Prostate gland (tissue), 2 donors: ENCODE measurements around the gene OSBPL1A.

ENCODE experiments used
- POLR2A ChIP-seq: fragments of 450-650 bp; IDR thresholded peaks from one replicate; pipeline ENCODE4 v1.6.1; 2016; ENCODE audit warnings: antibody characterized with exemption, mild to moderate bottlenecking
- POLR2AphosphoS5 ChIP-seq: sonication (generic); formaldehyde crosslinking; IDR thresholded peaks from one replicate; pipeline ENCODE4 v1.6.1; 2017; ENCODE audit warnings: antibody characterized with exemption
- TF ChIP-seq, protein P1 (sequence below), 4 experiments: fragments of 200-600 bp in 2 of 4; fragments of 450-650 bp in 2 of 4; sonication (generic) in 2 of 4; IDR thresholded peaks; 1 replicate in 3 of 4; 2 replicates in 1 of 4; pipeline ENCODE4 v1.5.1; 2016 to 2019; ENCODE audit warnings: antibody characterized with exemption in 4 of 4, mild to moderate bottlenecking in 2 of 4, moderate library complexity in 2 of 4

DNA sequence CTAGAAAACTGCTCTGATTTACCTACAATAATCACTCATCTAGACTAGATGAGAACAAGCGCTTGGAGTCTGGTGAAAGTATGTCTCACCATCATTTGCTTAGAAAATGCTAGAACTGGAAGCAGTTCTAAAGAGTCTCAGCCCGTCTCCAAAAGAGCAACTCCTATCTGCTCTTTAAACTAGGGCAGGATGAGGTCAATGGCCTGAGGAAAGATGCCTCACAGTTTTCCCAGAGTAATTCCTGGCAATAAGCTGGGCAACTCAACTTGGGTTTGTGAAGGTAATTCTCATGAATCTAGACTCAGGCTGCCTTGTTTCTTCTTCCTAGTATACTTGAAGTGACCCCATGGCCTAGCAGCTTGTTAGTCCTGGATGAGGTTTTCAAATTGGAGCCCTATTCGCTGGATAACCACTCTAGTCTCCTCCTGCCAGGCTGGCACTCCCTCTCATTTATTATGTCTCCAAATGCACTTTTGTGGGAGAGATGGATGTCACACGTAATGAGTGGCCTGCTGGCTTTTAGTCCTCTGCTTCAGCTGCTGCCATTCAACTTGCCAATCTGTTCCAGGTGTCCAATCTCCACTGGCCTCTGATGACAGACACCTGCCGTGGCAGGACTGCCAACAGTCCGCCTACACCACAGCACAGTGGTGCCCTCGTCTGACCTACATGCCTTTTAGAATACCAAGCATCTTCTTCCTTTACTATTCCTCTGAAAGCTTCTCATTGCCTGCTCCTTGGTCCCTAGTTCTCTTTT, 177.9 kb downstream of the OSBPL1A start:
- TF ChIP-seq, protein P1, sequence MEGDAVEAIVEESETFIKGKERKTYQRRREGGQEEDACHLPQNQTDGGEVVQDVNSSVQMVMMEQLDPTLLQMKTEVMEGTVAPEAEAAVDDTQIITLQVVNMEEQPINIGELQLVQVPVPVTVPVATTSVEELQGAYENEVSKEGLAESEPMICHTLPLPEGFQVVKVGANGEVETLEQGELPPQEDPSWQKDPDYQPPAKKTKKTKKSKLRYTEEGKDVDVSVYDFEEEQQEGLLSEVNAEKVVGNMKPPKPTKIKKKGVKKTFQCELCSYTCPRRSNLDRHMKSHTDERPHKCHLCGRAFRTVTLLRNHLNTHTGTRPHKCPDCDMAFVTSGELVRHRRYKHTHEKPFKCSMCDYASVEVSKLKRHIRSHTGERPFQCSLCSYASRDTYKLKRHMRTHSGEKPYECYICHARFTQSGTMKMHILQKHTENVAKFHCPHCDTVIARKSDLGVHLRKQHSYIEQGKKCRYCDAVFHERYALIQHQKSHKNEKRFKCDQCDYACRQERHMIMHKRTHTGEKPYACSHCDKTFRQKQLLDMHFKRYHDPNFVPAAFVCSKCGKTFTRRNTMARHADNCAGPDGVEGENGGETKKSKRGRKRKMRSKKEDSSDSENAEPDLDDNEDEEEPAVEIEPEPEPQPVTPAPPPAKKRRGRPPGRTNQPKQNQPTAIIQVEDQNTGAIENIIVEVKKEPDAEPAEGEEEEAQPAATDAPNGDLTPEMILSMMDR (IDR thresholded peaks at IDR 0.05): no peak
- TF ChIP-seq POLR2A (no peak), POLR2AphosphoS5 (no peak)
